B cell (primary cell): ENCODE results near the gene TCEAL3. TPM values are rescaled to one million over a fixed set of nuclear protein-coding genes. Genes with fewer than 3 reads are reported as not detected.

ENCODE experiments used
- ATAC-seq: fragments of 200-7000 bp; cut with Tn5 transposase; one replicate; pipeline ENCODE4 v1.10.0; 2021; ENCODE audit warnings: low read depth, mild to moderate bottlenecking, moderate number of reproducible peaks, moderate library complexity
- CTCF ChIA-PET: fragments of 350-600 bp; sonication (Branson Sonifier 250); formaldehyde crosslinking; loops from one replicate; lab custom pipeline; 2021; ENCODE audit warnings: antibody characterized with exemption, inconsistent platforms; lab: Charles Lee
- POLR2A ChIA-PET: fragments of 350-600 bp; sonication (Branson Sonifier 250); formaldehyde crosslinking; loops from one replicate; lab custom pipeline; 2021; ENCODE audit warnings: antibody characterized with exemption; lab: Charles Lee
- DNase-seq: peaks from one replicate; pipeline ENCODE4 v3.0.0; 2013
- H2AFZ ChIP-seq: 2 replicates; pipeline ENCODE4 v1.6.1; 2012; ENCODE audit warnings: mild to moderate bottlenecking, low read depth, low read length; ENCODE audit not compliant: insufficient read depth, poor library complexity, severe bottlenecking
- H3K27ac ChIP-seq, 2 donors: 1 replicate in 1 of 2; 2 replicates in 1 of 2; pipeline ENCODE4 v1.5.1; 2012 to 2013; ENCODE audit warnings: low read length in 2 of 2, mild to moderate bottlenecking in 2 of 2, moderate library complexity in 1 of 2
- H3K27me3 ChIP-seq, 4 experiments: fragments of 200-600 bp in 1 of 4; sonication (generic) in 1 of 4; replicated peaks in 1 of 4; 1 replicate in 2 of 4; 2 replicates in 2 of 4; pipeline versions ENCODE4 v1.6.1 to v1.7.0; 2013 to 2016; ENCODE audit warnings: low read length in 3 of 4, mild to moderate bottlenecking in 2 of 4, mixed read lengths in 1 of 4, moderate library complexity in 1 of 4; ENCODE audit not compliant: insufficient read depth in 4 of 4, control insufficient read depth in 3 of 4; ENCODE audit errors: control extremely low read depth in 1 of 4
- H3K36me3 ChIP-seq, 2 experiments: replicated peaks in 1 of 2; 1 replicate in 1 of 2; 2 replicates in 1 of 2; pipeline versions ENCODE4 v1.6.1 to v1.7.1; 2013; ENCODE audit warnings: low read length in 1 of 2; ENCODE audit not compliant: insufficient read depth in 2 of 2, control insufficient read depth in 1 of 2; ENCODE audit errors: control extremely low read depth in 1 of 2, extremely low read depth in 1 of 2
- H3K4me1 ChIP-seq, 2 donors: fragments of 200-600 bp in 1 of 2; sonication (generic) in 1 of 2; 1 replicate in 1 of 2; 2 replicates in 1 of 2; pipeline versions ENCODE4 v1.5.1 to v1.6.1; 2013 to 2017; ENCODE audit warnings: low read length in 2 of 2; ENCODE audit not compliant: control insufficient read depth in 2 of 2, insufficient read depth in 2 of 2
- H3K4me2 ChIP-seq: replicated peaks from 2 replicates; pipeline ENCODE3; 2012; ENCODE audit warnings: mild to moderate bottlenecking, low read depth, low read length; ENCODE audit not compliant: poor library complexity, severe bottlenecking
- H3K4me3 ChIP-seq, 5 experiments: fragments of 200-600 bp in 1 of 5; sonication (generic) in 1 of 5; 1 replicate in 3 of 5; 2 replicates in 2 of 5; pipeline versions ENCODE4 v1.5.1 to v1.7.0; 2011 to 2016; ENCODE audit warnings: low read length in 4 of 5, mild to moderate bottlenecking in 4 of 5, low read depth in 2 of 5, control low read depth in 1 of 5, moderate library complexity in 1 of 5; ENCODE audit not compliant: insufficient read depth in 1 of 5; ENCODE audit errors: control extremely low read depth in 1 of 5, extremely low read depth in 1 of 5
- H3K79me2 ChIP-seq: fragments of 200-600 bp; sonication (generic); one replicate; pipeline ENCODE4 v1.6.0; 2016; ENCODE audit warnings: low read length; ENCODE audit not compliant: control insufficient read depth, insufficient read depth
- H3K9ac ChIP-seq: fragments of 200-600 bp; sonication (generic); 2 replicates; pipeline ENCODE4 v1.6.1; 2017; ENCODE audit warnings: mild to moderate bottlenecking, low read length, moderate library complexity
- H3K9me3 ChIP-seq, 3 donors: one replicate each; pipeline versions ENCODE4 v1.6.1 to v1.7.1; 2013; ENCODE audit warnings: low read length in 2 of 3; ENCODE audit not compliant: control insufficient read depth in 2 of 3, insufficient read depth in 1 of 3; ENCODE audit errors: control extremely low read depth in 1 of 3
- H4K20me1 ChIP-seq: 2 replicates; pipeline ENCODE4 v1.6.0; 2012; ENCODE audit warnings: mild to moderate bottlenecking, low read length; ENCODE audit not compliant: insufficient read depth, control insufficient read depth, poor library complexity, severe bottlenecking
- H3K27ac Mint-ChIP-seq: one replicate; pipeline ENCODE4 v1.8.0; 2021; ENCODE audit warnings: mixed read lengths
- H3K27me3 Mint-ChIP-seq: one replicate; pipeline ENCODE4 v1.8.0; 2021; ENCODE audit warnings: mixed read lengths
- H3K4me1 Mint-ChIP-seq: one replicate; pipeline ENCODE4 v1.8.0; 2021; ENCODE audit warnings: mixed read lengths
- H3K4me3 Mint-ChIP-seq: one replicate; pipeline ENCODE4 v1.8.0; 2021; ENCODE audit warnings: mixed read lengths
- H3K9me3 Mint-ChIP-seq: one replicate; pipeline ENCODE4 v1.8.0; 2022; ENCODE audit warnings: mixed read lengths; ENCODE audit not compliant: insufficient read depth
- EZH2 ChIP-seq: IDR thresholded peaks from 2 replicates; pipeline ENCODE4 v1.6.1; 2012; ENCODE audit warnings: borderline replicate concordance, low read depth, mild to moderate bottlenecking, moderate library complexity, low read length; ENCODE audit not compliant: insufficient read depth, poor library complexity, severe bottlenecking
- WGBS: methylation state at CpG from one replicate; pipeline ENCODE4 v1.1.5; 2013; ENCODE audit warnings: missing lambda C conversion rate; ENCODE audit not compliant: insufficient coverage; 5-methylcytosine and 5-hydroxymethylcytosine counted together
- intact Hi-C: fragments of 100-400 bp; cut with micrococcal nuclease; formaldehyde crosslinking; loops from one replicate; pipeline ENCODE4 v1.10.0; 2022
- polyA plus RNA-seq: library from polyadenylated mRNA; depleted of rRNA; stranded (reverse); fragments of >200 nt; gene quantifications from 2 replicates; pipeline ENCODE4 v1.2.3, GENCODE V29; 2012
- total RNA-seq, 2 donors: library from RNA; stranded (reverse); fragments of 120-200 nt in 1 of 2; gene quantifications; 1 replicate in 1 of 2; 2 replicates in 1 of 2; pipeline versions ENCODE4 v1.2.3 to v1.2.4, GENCODE V29; 2013 to 2022
- TF ChIP-seq, protein P1 (sequence below): fragments of 200-600 bp; IDR thresholded peaks from one replicate; pipeline ENCODE4 v1.8.0; 2022; ENCODE audit warnings: antibody characterized with exemption, mild to moderate bottlenecking

TCEAL3 gene
- total and polyA plus RNA-seq, 2 donors (not counting 1 experiment from before 2014, with no cell fraction given), result 1.3 to 6.7 TPM

DNA sequence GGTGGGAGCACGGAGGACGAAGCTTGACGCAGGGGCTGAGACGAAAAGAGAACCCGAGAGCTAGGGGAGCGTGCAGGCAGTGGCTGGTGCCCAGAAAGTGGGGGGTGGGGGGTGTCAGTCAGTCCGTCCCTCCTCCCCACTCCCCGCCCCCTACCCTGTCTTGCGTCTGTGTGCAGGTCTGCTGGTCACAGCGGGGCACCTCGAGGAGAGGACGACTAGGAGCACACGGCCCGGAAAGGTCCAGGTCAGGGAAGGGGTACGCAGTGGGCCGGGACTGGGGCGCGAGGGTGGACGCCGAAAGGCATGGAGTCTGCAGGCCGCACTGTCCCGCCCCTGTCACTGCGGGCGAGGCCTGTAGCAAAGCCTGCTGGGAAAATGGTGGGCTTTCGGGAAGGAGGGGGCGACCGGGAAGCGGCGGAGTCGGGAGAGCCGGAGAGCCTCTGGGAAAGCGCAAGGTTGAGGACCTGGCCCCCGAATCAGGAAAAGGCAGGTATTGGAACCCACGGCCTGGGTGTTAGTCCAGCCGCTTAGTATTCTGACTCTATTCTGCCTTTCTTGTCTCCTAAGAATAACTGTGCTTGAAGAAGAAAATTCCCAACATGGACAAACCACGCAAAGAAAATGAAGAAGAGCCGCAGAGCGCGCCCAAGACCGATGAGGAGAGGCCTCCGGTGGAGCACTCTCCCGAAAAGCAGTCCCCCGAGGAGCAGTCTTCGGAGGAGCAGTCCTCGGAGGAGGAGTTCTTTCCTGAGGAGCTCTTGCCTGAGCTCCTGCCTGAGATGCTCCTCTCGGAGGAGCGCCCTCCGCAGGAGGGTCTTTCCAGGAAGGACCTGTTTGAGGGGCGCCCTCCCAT lies 21.8 kb downstream of the TCEAL3 start:
- Histone ChIP-seq H2AFZ (peak overlapping the region; percentile 70), H3K79me2 (no peaks in the 10 kb centered on the region), H3K9ac (peak overlapping the region; percentile 61), H3K27ac (peak overlapping the region; percentile 67 to 68), H3K4me1 (peaks cover 3 to 9% of the 10 kb centered on the region in 2 donors), H4K20me1 (no peaks in the 10 kb centered on the region), H3K27me3 (no peaks in the 10 kb centered on the region), H3K36me3 (no peaks in the 10 kb centered on the region), H3K4me3 (peak overlapping the region; percentile 7 to 74 (median 63)), H3K4me2 (peak overlapping the region; percentile 66), H3K9me3 (no peaks in the 10 kb centered on the region)
- ATAC-seq (peak; percentile 46), DNase-seq (peak; percentile 47)
- TF ChIP-seq, protein P1, sequence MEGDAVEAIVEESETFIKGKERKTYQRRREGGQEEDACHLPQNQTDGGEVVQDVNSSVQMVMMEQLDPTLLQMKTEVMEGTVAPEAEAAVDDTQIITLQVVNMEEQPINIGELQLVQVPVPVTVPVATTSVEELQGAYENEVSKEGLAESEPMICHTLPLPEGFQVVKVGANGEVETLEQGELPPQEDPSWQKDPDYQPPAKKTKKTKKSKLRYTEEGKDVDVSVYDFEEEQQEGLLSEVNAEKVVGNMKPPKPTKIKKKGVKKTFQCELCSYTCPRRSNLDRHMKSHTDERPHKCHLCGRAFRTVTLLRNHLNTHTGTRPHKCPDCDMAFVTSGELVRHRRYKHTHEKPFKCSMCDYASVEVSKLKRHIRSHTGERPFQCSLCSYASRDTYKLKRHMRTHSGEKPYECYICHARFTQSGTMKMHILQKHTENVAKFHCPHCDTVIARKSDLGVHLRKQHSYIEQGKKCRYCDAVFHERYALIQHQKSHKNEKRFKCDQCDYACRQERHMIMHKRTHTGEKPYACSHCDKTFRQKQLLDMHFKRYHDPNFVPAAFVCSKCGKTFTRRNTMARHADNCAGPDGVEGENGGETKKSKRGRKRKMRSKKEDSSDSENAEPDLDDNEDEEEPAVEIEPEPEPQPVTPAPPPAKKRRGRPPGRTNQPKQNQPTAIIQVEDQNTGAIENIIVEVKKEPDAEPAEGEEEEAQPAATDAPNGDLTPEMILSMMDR, result no peak
- TF ChIP-seq EZH2, result no peak
- Mint-ChIP-seq H3K4me3 (peak overlapping the region; percentile 89), H3K27me3 (no peaks in the 10 kb centered on the region), H3K4me1 (peaks cover 13% of the 10 kb centered on the region), H3K9me3 (no peaks in the 10 kb centered on the region), H3K27ac (peak overlapping the region; percentile 89)
- WGBS, result under 1% methylated on average over 27 of the region's 49 CpGs
- intact Hi-C loops, result loop anchor here (1.0 to 5.0 kb wide), 2 partner anchors 42 to 57 kb away; partner anchors contain the start of genes MORF4L2 and TCEAL4
- POLR2A ChIA-PET, result interaction anchor here (0.6 kb wide), 1 partner anchor 57 kb away, joined by 3 read pairs; no protein-coding TSS in a partner anchor
- CTCF ChIA-PET, result interaction anchor here (1.0 kb wide), 1 partner anchor 26 kb away, joined by 3 read pairs; no protein-coding TSS in a partner anchor

DNA sequence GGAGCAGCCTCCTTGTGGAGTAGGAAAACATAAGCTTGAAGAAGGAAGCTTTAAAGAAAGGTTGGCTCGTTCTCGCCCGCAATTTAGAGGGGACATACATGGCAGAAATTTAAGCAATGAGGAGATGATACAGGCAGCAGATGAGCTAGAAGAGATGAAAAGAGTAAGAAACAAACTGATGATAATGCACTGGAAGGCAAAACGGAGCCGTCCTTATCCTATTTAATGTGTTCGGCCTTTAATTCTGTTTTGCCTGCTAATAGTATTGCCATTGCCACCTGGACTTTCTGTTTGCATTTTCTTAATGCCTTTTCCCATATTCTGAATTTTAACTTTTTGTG lies 22.4 kb downstream of the TCEAL3 start:
- POLR2A ChIA-PET, result interaction anchor here (0.6 kb wide), 1 partner anchor 57 kb away, joined by 3 read pairs; no protein-coding TSS in a partner anchor

More for the DNA sequence above, 22.4 kb downstream of the TCEAL3 start:
- H3K27me3 ChIP-seq, result no peaks in the 10 kb centered on the region
- whole genome bisulfite sequencing, result 10% methylated on average over 3 of the region's 6 CpGs
- peak overlapping the region in 1 of 2 donors; percentile 67 for H3K27ac ChIP-seq
- no peaks in the 10 kb centered on the region for H3K9me3 ChIP-seq
- H3K9ac ChIP-seq, result peak overlapping the region; percentile 61
- CTCF ChIA-PET, result interaction anchor here (1.0 kb wide), 1 partner anchor 26 kb away, joined by 3 read pairs; no protein-coding TSS in a partner anchor
- peak overlapping the region; percentile 70 for H2AFZ ChIP-seq
- H3K79me2 ChIP-seq, result no peaks in the 10 kb centered on the region
- no peaks in the 10 kb centered on the region for H3K9me3 Mint-ChIP-seq
- H3K4me1 ChIP-seq, result peaks cover 3 to 9% of the 10 kb centered on the region in 2 donors
- H3K4me2 ChIP-seq, result peak overlapping the region; percentile 66
- H3K4me3 Mint-ChIP-seq, result peak overlapping the region; percentile 89
- no peak for TF ChIP-seq EZH2
- TF ChIP-seq, protein P1, result no peak
- no peak overlapping the region for H3K27ac Mint-ChIP-seq
- peak overlapping the region in 4 of 5 experiments; percentile 49 to 74 (median 64) for H3K4me3 ChIP-seq
- H3K27me3 Mint-ChIP-seq, result no peaks in the 10 kb centered on the region
- ATAC-seq, result no peak
- no peaks in the 10 kb centered on the region for H4K20me1 ChIP-seq
- H3K36me3 ChIP-seq, result no peaks in the 10 kb centered on the region
- peaks cover 13% of the 10 kb centered on the region for H3K4me1 Mint-ChIP-seq
- no peak for DNase-seq
- intact Hi-C loops, result no loop called here
